ENCODE results near the gene SPACA9.

DNA sequence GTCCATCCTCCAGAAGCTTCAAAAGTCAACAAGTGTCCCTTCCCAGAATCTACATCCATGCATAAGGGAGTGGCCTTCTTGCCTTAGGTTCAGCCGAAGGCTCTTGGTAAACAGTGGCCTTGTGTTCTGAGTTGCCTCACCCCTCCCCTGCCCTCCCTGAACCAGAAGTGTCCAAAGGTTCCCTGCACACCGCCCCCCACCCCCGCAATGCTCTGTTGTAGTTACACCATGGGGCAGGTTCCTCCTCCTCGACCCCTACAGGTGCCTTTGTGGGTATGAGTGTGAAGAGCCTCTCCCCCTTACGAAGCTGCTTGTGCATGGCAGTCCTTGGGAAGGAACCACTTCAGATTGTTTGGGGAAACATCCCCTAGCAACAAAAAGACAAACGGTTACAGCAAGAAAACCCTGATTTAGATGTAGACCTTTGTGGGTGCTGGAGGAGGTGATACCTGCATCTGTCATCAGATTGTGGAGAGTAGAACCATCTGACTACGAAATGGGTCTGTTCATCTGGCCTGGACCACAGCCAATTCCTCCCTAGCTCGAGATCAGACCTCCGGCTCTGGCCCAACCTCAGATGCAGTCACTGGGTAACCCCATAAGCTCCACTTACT lies 7.1 kb downstream of the SPACA9 start:
- TF ChIP-seq, protein P1, sequence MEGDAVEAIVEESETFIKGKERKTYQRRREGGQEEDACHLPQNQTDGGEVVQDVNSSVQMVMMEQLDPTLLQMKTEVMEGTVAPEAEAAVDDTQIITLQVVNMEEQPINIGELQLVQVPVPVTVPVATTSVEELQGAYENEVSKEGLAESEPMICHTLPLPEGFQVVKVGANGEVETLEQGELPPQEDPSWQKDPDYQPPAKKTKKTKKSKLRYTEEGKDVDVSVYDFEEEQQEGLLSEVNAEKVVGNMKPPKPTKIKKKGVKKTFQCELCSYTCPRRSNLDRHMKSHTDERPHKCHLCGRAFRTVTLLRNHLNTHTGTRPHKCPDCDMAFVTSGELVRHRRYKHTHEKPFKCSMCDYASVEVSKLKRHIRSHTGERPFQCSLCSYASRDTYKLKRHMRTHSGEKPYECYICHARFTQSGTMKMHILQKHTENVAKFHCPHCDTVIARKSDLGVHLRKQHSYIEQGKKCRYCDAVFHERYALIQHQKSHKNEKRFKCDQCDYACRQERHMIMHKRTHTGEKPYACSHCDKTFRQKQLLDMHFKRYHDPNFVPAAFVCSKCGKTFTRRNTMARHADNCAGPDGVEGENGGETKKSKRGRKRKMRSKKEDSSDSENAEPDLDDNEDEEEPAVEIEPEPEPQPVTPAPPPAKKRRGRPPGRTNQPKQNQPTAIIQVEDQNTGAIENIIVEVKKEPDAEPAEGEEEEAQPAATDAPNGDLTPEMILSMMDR (conservative IDR thresholded peaks at IDR 0.05 in 1 of 2, IDR thresholded peaks at IDR 0.05 in 1 of 2; ENCODE audit: extremely low read depth in 1 of 2, insufficient read depth in 1 of 2, low read depth in 1 of 2, low read length in 2 of 2) = no peak
- no peak for TF ChIP-seq EZH2 (IDR thresholded peaks at IDR 0.05; ENCODE audit: borderline replicate concordance, low read length)
